Endothelial cell of umbilical vein (primary cell): ENCODE results near the gene FZD1. TPM values are rescaled to one million over a fixed set of nuclear protein-coding genes. Genes with fewer than 3 reads are reported as not detected.

ENCODE experiments used
- Bru-seq: library from RNA; stranded (reverse); fragments of 400-500 nt; gene quantifications from one replicate; lab custom pipeline; 2021; lab: Mats Ljungman, UMichigan
- BruChase-seq, 2 experiments: library from RNA; stranded (reverse); fragments of 400-500 nt; gene quantifications; one replicate each; lab custom pipeline; 2021; lab: Mats Ljungman, UMichigan
- BruUV-seq: library from RNA; stranded (reverse); fragments of 400-500 nt; replicated peaks from 2 replicates; lab custom pipeline; 2021; lab: Mats Ljungman, UMichigan
- CTCF ChIA-PET: fragments of 300-600, 350-600 bp; sonication (Branson Sonifier 250); formaldehyde crosslinking; loops from one replicate; lab custom pipeline; 2021; ENCODE audit warnings: antibody characterized with exemption, inconsistent platforms; lab: Charles Lee
- POLR2A ChIA-PET: fragments of 300-600, 350-600 bp; sonication (Branson Sonifier 250); formaldehyde crosslinking; loops from one replicate; lab custom pipeline; 2021; ENCODE audit warnings: antibody characterized with exemption, inconsistent platforms; lab: Charles Lee
- DNase-seq: peaks from one replicate; pipeline ENCODE4 v3.0.0-alpha.2; 2011; ENCODE audit warnings: low read depth, low spot score
- FAIRE-seq: peaks from 2 replicates; lab custom pipeline; 2011; peaks lifted over from hg19 to GRCh38; lab: Jason Lieb, UNC
- H2AFZ ChIP-seq: 2 replicates; pipeline ENCODE4 v1.6.0; 2012; ENCODE audit warnings: low read depth, low read length, control low read depth, inconsistent platforms
- H3K27ac ChIP-seq: 2 replicates; pipeline ENCODE4 v1.5.1; 2011; ENCODE audit warnings: low read depth, mild to moderate bottlenecking, control low read depth, low read length, moderate library complexity; ENCODE audit not compliant: insufficient read depth
- H3K27me3 ChIP-seq, 2 experiments: 2 replicates each; pipeline versions ENCODE4 v1.6.0 to v1.6.1; 2011; ENCODE audit warnings: low read length in 2 of 2, mixed read lengths in 1 of 2; ENCODE audit not compliant: control insufficient read depth in 2 of 2, insufficient read depth in 2 of 2
- H3K36me3 ChIP-seq, 2 experiments: 2 replicates in 1 of 2; 3 replicates in 1 of 2; pipeline ENCODE4 v1.5.1; 2011; ENCODE audit warnings: low read length in 2 of 2, mild to moderate bottlenecking in 1 of 2, moderate library complexity in 1 of 2; ENCODE audit not compliant: control insufficient read depth in 2 of 2, insufficient read depth in 2 of 2; ENCODE audit errors: extremely low read depth in 1 of 2
- H3K4me1 ChIP-seq: 3 replicates; pipeline ENCODE4 v1.5.1; 2011; ENCODE audit warnings: mild to moderate bottlenecking, low read length; ENCODE audit not compliant: control insufficient read depth, insufficient read depth; ENCODE audit errors: extremely low read depth
- H3K4me2 ChIP-seq: 2 replicates; pipeline ENCODE4 v1.6.1; 2011; ENCODE audit warnings: low read length, control low read depth, mixed read lengths; ENCODE audit not compliant: insufficient read depth
- H3K4me3 ChIP-seq, 3 experiments: fragments of 200-600 bp in 1 of 3; sonication (generic), shearing (Covaris generic) in 1 of 3; replicated peaks in 1 of 3; 2 replicates each; pipeline ENCODE4 v1.5.1; 2011 to 2016; ENCODE audit warnings: control low read depth in 3 of 3, low read length in 3 of 3, mild to moderate bottlenecking in 2 of 3, inconsistent platforms in 1 of 3, low read depth in 1 of 3, moderate library complexity in 1 of 3; ENCODE audit not compliant: insufficient read depth in 1 of 3
- H3K79me2 ChIP-seq: 2 replicates; pipeline ENCODE4 v1.6.0; 2012; ENCODE audit warnings: low read length, inconsistent platforms; ENCODE audit not compliant: control insufficient read depth, insufficient read depth
- H3K9ac ChIP-seq: replicated peaks from 2 replicates; pipeline ENCODE3; 2011; ENCODE audit warnings: low read length, control low read depth; ENCODE audit not compliant: insufficient read depth; ENCODE audit errors: extremely low read depth
- H3K9me1 ChIP-seq: replicated peaks from 3 replicates; pipeline ENCODE4 v1.6.0; 2011; ENCODE audit warnings: mild to moderate bottlenecking, low read length; ENCODE audit not compliant: control insufficient read depth, insufficient read depth; ENCODE audit errors: extremely low read depth
- H3K9me3 ChIP-seq: replicated peaks from 2 replicates; pipeline ENCODE4 v1.5.1; 2012; ENCODE audit warnings: low read length, inconsistent platforms; ENCODE audit not compliant: control insufficient read depth, insufficient read depth
- H4K20me1 ChIP-seq: replicated peaks from 2 replicates; pipeline ENCODE3; 2011; ENCODE audit warnings: mild to moderate bottlenecking, low read length; ENCODE audit not compliant: control insufficient read depth, insufficient read depth; ENCODE audit errors: extremely low read depth
- EZH2 ChIP-seq: IDR thresholded peaks from 2 replicates; pipeline ENCODE4 v1.6.1; 2012; ENCODE audit warnings: borderline replicate concordance, low read depth, mild to moderate bottlenecking, moderate library complexity, low read length, inconsistent platforms; ENCODE audit not compliant: severe bottlenecking
- FOS ChIP-seq: IDR thresholded peaks from 2 replicates; pipeline ENCODE4 v1.6.1; 2011; ENCODE audit warnings: mild to moderate bottlenecking, low read length, moderate library complexity, borderline replicate concordance; ENCODE audit not compliant: insufficient read depth
- GATA2 ChIP-seq: IDR thresholded peaks from 2 replicates; pipeline ENCODE4 v1.7.0; 2011; ENCODE audit warnings: low read depth, mild to moderate bottlenecking, moderate library complexity, mixed read lengths, low read length; ENCODE audit not compliant: insufficient read length, insufficient read depth
- JUN ChIP-seq: IDR thresholded peaks from 2 replicates; pipeline ENCODE4 v1.6.1; 2011; ENCODE audit warnings: borderline replicate concordance, low read depth; ENCODE audit not compliant: insufficient read length, insufficient read depth
- MYC ChIP-seq: IDR thresholded peaks from one replicate; pipeline ENCODE4 v1.6.1; 2011; ENCODE audit warnings: mild to moderate bottlenecking, low read depth, low read length
- POLR2A ChIP-seq: IDR thresholded peaks from 2 replicates; pipeline ENCODE4 v1.6.1; 2012; ENCODE audit warnings: low read depth, mild to moderate bottlenecking, control low read depth, low read length
- POLR2AphosphoS5 ChIP-seq: IDR thresholded peaks from 2 replicates; pipeline ENCODE4 v1.6.1; 2012; ENCODE audit warnings: low read depth, mild to moderate bottlenecking, control low read depth, low read length, moderate library complexity; ENCODE audit not compliant: insufficient read depth
- dilution Hi-C: fragments of 300-500 bp; cut with MboI; formaldehyde crosslinking; loops from one replicate; pipeline ENCODE4 v1.15.0; 2019; ENCODE audit warnings: low sequenced_read_pairs; ENCODE audit not compliant: extremely low pct_ligation_motif_present
- intact Hi-C: fragments of 100-400 bp; cut with micrococcal nuclease; formaldehyde crosslinking; loops from one replicate; pipeline ENCODE4 v1.10.0; 2022
- long read RNA-seq: library from polyadenylated mRNA; stranded (forward); transcript quantifications from one replicate; pipeline ENCODE4 v2.0.0, GENCODE V29; 2021
- polyA minus RNA-seq, 3 experiments: library from RNA; depleted of rRNA, polyadenylated mRNA; stranded (reverse); fragments of >200 nt; gene quantifications; 1 replicate in 1 of 3; 2 replicates in 2 of 3; pipeline ENCODE4 v1.2.3, GENCODE V29; 2011
- polyA plus RNA-seq, 4 experiments: library from polyadenylated mRNA; depleted of rRNA in 3 of 4; stranded (reverse) in 3 of 4; unstranded in 1 of 4; fragments of >200 nt; gene quantifications; 2 replicates each; pipeline versions ENCODE4 v1.2.1 to v1.2.3, GENCODE V29; 2011 to 2012; ENCODE audit warnings: missing spikeins in 1 of 4
- total RNA-seq: library from RNA; stranded (reverse); gene quantifications from 2 replicates; pipeline ENCODE4 v1.2.3, GENCODE V29; 2021
- TF ChIP-seq, protein P1 (sequence below): IDR thresholded peaks from 2 replicates; pipeline ENCODE4 v1.6.1; 2011; ENCODE audit not compliant: insufficient read depth, insufficient read length
- TF ChIP-seq, protein P2 (sequence below), 2 donors: IDR thresholded peaks; 1 replicate in 1 of 2; 2 replicates in 1 of 2; pipeline ENCODE4 v1.5.1; 2011; ENCODE audit warnings: low read length in 2 of 2, mild to moderate bottlenecking in 2 of 2, moderate library complexity in 2 of 2, control low read depth in 1 of 2, inconsistent platforms in 1 of 2, low read depth in 1 of 2; ENCODE audit not compliant: insufficient read depth in 1 of 2; ENCODE audit errors: extremely low read depth in 1 of 2

Gene FZD1
- total RNA-seq (3.2 and 3.4 TPM in 2 replicates), polyA plus RNA-seq (2.4 and 2.8 TPM in 2 replicates), polyA minus RNA-seq (2.8 and 4.7 TPM in 2 replicates), Bru-seq, nascent RNA (percentile 54 among the genes with signal in this experiment), BruChase-seq, experiment 1, labeled RNA remaining after a 6-hour chase (percentile 50 among the genes with signal in this experiment), BruChase-seq, experiment 2, labeled RNA remaining after a 2-hour chase (percentile 72 among the genes with signal in this experiment)
- polyA plus RNA-seq (2011; cell fraction: cytosol; rRNA removed) = 1.5 and 1.6 TPM in 2 replicates
- polyA plus RNA-seq (2011; cell fraction: nucleus; rRNA removed) = 0.90 and 0.92 TPM in 2 replicates
- 1.4 and 1.6 TPM in 2 replicates for polyA plus RNA-seq (2012)
- 3.9 TPM for polyA minus RNA-seq (2011; cell fraction: cytosol; rRNA and poly(A)+ RNA removed)
- polyA minus RNA-seq (2011; cell fraction: nucleus; rRNA and poly(A)+ RNA removed) = 2.1 and 3.5 TPM in 2 replicates
- long read RNA-seq, full-length matches to known transcripts = 16 of 16 reads
- long read RNA-seq, partial matches to known transcripts = 0 of 16 reads
- long read RNA-seq, other reads (novel, unspliced or antisense) = 0 of 16 reads

DNA sequence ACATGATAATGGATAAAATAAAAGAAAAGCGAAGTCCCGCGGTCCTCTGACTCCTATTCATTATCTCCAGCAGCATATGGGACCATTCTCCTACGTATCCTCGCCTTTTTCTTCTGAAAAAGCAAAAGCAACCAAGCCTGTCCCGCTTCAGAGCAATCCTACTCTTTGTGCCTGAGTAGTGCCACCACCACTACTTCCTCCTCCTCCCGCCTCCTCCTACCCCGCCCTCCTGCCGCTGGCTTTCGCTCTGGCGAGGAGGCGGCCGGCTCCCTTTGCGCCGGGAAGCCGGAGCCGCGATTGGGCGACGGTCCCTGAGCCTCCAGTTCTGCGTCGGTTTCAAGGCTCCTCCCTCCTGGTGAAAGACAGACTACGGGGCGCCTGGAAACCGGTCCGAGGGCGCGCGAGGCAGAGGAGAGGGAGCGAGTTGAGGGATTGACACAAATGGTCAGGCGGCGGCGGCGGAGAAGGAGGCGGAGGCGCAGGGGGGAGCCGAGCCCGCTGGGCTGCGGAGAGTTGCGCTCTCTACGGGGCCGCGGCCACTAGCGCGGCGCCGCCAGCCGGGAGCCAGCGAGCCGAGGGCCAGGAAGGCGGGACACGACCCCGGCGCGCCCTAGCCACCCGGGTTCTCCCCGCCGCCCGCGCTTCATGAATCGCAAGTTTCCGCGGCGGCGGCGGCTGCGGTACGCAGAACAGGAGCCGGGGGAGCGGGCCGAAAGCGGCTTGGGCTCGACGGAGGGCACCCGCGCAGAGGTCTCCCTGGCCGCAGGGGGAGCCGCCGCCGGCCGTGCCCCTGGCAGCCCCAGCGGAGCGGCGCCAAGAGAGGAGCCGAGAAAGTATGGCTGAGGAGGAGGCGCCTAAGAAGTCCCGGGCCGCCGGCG is at the start of gene FZD1:
TSS of gene FZD1 (plus strand) at position 388 of the 878 bp plus-strand sequence. CDS start at position 836, 448 bp downstream.
- H3K36me3 ChIP-seq = no peaks in the 10 kb centered on the region
- ChIA-PET CTCF (interaction anchor here (0.6 to 1.8 kb wide), 8 partner anchors 12 to 366 kb away, joined by 3 to 5 read pairs (median 4); no protein-coding TSS in a partner anchor), POLR2A (no interaction called here)
- dilution Hi-C loops (no loop called here), intact Hi-C loops (loop anchor here (1.0 to 10.0 kb wide), 8 partner anchors 25 to 616 kb away; partner anchors contain the start of gene MTERF1)
- peak within 1 kb of the TSS; percentile 76 for H3K9ac ChIP-seq
- TF ChIP-seq FOS = peak; percentile 20
- TF ChIP-seq POLR2A = no peak
- TF ChIP-seq EZH2 = peak; percentile 43
- TF ChIP-seq, protein P1, sequence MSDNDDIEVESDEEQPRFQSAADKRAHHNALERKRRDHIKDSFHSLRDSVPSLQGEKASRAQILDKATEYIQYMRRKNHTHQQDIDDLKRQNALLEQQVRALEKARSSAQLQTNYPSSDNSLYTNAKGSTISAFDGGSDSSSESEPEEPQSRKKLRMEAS = no peak
- TF ChIP-seq, protein P2, sequence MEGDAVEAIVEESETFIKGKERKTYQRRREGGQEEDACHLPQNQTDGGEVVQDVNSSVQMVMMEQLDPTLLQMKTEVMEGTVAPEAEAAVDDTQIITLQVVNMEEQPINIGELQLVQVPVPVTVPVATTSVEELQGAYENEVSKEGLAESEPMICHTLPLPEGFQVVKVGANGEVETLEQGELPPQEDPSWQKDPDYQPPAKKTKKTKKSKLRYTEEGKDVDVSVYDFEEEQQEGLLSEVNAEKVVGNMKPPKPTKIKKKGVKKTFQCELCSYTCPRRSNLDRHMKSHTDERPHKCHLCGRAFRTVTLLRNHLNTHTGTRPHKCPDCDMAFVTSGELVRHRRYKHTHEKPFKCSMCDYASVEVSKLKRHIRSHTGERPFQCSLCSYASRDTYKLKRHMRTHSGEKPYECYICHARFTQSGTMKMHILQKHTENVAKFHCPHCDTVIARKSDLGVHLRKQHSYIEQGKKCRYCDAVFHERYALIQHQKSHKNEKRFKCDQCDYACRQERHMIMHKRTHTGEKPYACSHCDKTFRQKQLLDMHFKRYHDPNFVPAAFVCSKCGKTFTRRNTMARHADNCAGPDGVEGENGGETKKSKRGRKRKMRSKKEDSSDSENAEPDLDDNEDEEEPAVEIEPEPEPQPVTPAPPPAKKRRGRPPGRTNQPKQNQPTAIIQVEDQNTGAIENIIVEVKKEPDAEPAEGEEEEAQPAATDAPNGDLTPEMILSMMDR (IDR thresholded peaks at IDR 0.05; ENCODE audit: extremely low read depth in 1 of 2, insufficient read depth in 1 of 2, low read depth in 1 of 2, low read length in 2 of 2) = peak in 1 of 2 donors; percentile 35
- no peak for TF ChIP-seq MYC
- no peak for TF ChIP-seq JUN
- TF ChIP-seq POLR2AphosphoS5 = peak; percentile 52
- TF ChIP-seq GATA2 = no peak
- peak within 1 kb of the TSS; percentile 84 for H2AFZ ChIP-seq
- FAIRE-seq = peak; percentile 95
- peak; percentile 98 for DNase-seq
- H3K9me3 ChIP-seq = no peaks in the 10 kb centered on the region
- H3K79me2 ChIP-seq = no peaks in the 10 kb centered on the region
- H3K27me3 ChIP-seq = peaks cover 1 to 5% of the 10 kb centered on the region in 2 experiments
- no peaks in the 10 kb centered on the region for H4K20me1 ChIP-seq
- peak within 1 kb of the TSS; percentile 50 to 85 (median 71) for H3K4me3 ChIP-seq
- H3K4me1 ChIP-seq = peaks cover 6% of the 10 kb centered on the region
- no peaks in the 10 kb centered on the region for H3K9me1 ChIP-seq
- H3K27ac ChIP-seq = peak within 1 kb of the TSS; percentile 65
- H3K4me2 ChIP-seq = peak within 1 kb of the TSS; percentile 93
- no TSS peak for BruUV-seq
